Gastrocnemius medialis (tissue), 4 donors: ENCODE data around the gene SELENOO. TPM values are rescaled to one million over a fixed set of nuclear protein-coding genes. Genes with fewer than 3 reads are reported as not detected.

Experiments used
- ATAC-seq, 2 donors: fragments of 150-250 bp; one replicate each; pipeline ENCODE4 v1.9.1; 2016
- DNase-seq, 2 donors: peaks; one replicate each; pipeline ENCODE4 v3.0.0-alpha.2; 2019
- H3K27ac ChIP-seq, 4 donors: fragments of 200-600 bp; sonication (generic); 1 replicate in 1 of 4; 2 replicates in 3 of 4; pipeline ENCODE4 v1.5.1; 2016 to 2018; ENCODE audit warnings: mild to moderate bottlenecking in 2 of 4, moderate library complexity in 1 of 4
- H3K27me3 ChIP-seq, 3 donors: fragments of 200-600 bp; sonication (generic) in 2 of 3; 1 replicate in 1 of 3; 2 replicates in 2 of 3; pipeline versions ENCODE4 v1.5.1 to v1.6.0; 2016 to 2019; ENCODE audit warnings: mild to moderate bottlenecking in 1 of 3, moderate library complexity in 1 of 3
- H3K36me3 ChIP-seq, 2 donors: fragments of 200-600 bp; sonication (generic) in 1 of 2; one replicate each; pipeline ENCODE4 v1.5.1; 2017 to 2018
- H3K4me1 ChIP-seq, 2 donors: fragments of 200-600 bp; sonication (generic) in 1 of 2; one replicate each; pipeline ENCODE4 v1.5.1; 2016 to 2017; ENCODE audit warnings: mild to moderate bottlenecking in 2 of 2
- H3K4me3 ChIP-seq, 4 donors: fragments of 200-600 bp; sonication (generic) in 3 of 4; 1 replicate in 1 of 4; 2 replicates in 3 of 4; pipeline ENCODE4 v1.5.1; 2016 to 2019; ENCODE audit warnings: mild to moderate bottlenecking in 2 of 4
- H3K9me3 ChIP-seq, 3 donors: fragments of 200-600 bp; sonication (generic) in 2 of 3; 1 replicate in 1 of 3; 2 replicates in 2 of 3; pipeline ENCODE4 v1.5.1; 2016 to 2019
- CTCF ChIP-seq, 5 experiments: fragments of 450-650 bp in 3 of 5; fragments of 200-600 bp in 2 of 5; sonication (generic) in 2 of 5; IDR thresholded peaks in 4 of 5; conservative IDR thresholded peaks in 1 of 5; 1 replicate in 4 of 5; 2 replicates in 1 of 5; pipeline ENCODE4 v1.5.1; 2016 to 2019; ENCODE audit warnings: antibody characterized with exemption in 5 of 5, mild to moderate bottlenecking in 3 of 5, moderate library complexity in 3 of 5
- POLR2A ChIP-seq, 2 donors: fragments of 450-650 bp; IDR thresholded peaks; one replicate each; pipeline ENCODE4 v1.6.1; 2017; ENCODE audit warnings: antibody characterized with exemption in 2 of 2, mild to moderate bottlenecking in 2 of 2, moderate library complexity in 2 of 2
- in situ Hi-C, 4 donors: fragments of 200-750 bp; cut with MboI; loops; one replicate each; pipeline versions ENCODE4 v1.15.0 to v1.8.0; 2017; ENCODE audit warnings: low sequenced_read_pairs in 4 of 4
- intact Hi-C: fragments of 100-400 bp; cut with DNase I; formaldehyde crosslinking; loops from one replicate; pipeline ENCODE4 v1.15.1; 2023; ENCODE audit warnings: low total_unique reads
- total RNA-seq, 4 donors: library from RNA; depleted of rRNA; stranded (reverse); fragments of >200 nt; gene quantifications; one replicate each; pipeline versions ENCODE4 v1.1.0 to v1.2.3, GENCODE V29; 2016

SELENOO gene
- total RNA-seq, 4 donors from 2014 or later, result 26.4 to 54.9 (median 34.0) TPM

- Histone ChIP-seq H3K27ac (peak overlapping the region; percentile 62 to 97 (median 75)), H3K27me3 (no peaks in the 10 kb centered on the region), H3K36me3 (peaks cover 0 to 15% of the 10 kb centered on the region in 2 donors), H3K9me3 (no peaks in the 10 kb centered on the region), H3K4me1 (peaks cover 22 to 36% of the 10 kb centered on the region in 2 donors), H3K4me3 (peak overlapping the region in 3 of 4 donors; percentile 59 to 66 (median 59))
- in situ Hi-C loops (loop anchor here in 2 of 4 donors (10.0 kb wide), 2 partner anchors 75 to 85 kb away; partner anchors contain the start of gene DENND6B (in 1 of the 2)), intact Hi-C loops (loop anchor here (5.0 kb wide), 1 partner anchor 38 kb away; no protein-coding TSS in a partner anchor)
- DNase-seq, result peak in 1 of 2 donors; percentile 54
- TF ChIP-seq POLR2A (IDR thresholded peaks at IDR 0.05) (no peak), CTCF (IDR thresholded peaks at IDR 0.05 in 4 of 5, conservative IDR thresholded peaks at IDR 0.05 in 1 of 5) (no peak)
- no peak for ATAC-seq
These were observed 49.4 kb downstream of the SELENOO start for GRCh38 chr22:50250249-50250554.

GRCh38 chr22:50250555-50251476, 50.0 kb downstream of the SELENOO start, which contains the start of gene HDAC10:
Gene HDAC10, minus strand, starts transcription at chr22:50251265. Its CDS starts 233 bp downstream, at chr22:50251032.
- Histone ChIP-seq H3K4me1 (peaks cover 18 to 30% of the 10 kb centered on the region in 2 donors), H3K36me3 (peaks cover 0 to 17% of the 10 kb centered on the region in 2 donors), H3K27ac (peak within 1 kb of the TSS; percentile 62 to 97 (median 75)), H3K27me3 (no peaks in the 10 kb centered on the region), H3K9me3 (no peaks in the 10 kb centered on the region), H3K4me3 (peak within 1 kb of the TSS; percentile 59 to 68 (median 62))
- TF ChIP-seq POLR2A (IDR thresholded peaks at IDR 0.05) (no peak), CTCF (IDR thresholded peaks at IDR 0.05 in 4 of 5, conservative IDR thresholded peaks at IDR 0.05 in 1 of 5) (no peak)
- intact Hi-C loops (loop anchor here (5.0 kb wide), 1 partner anchor 39 kb away; no protein-coding TSS in a partner anchor), in situ Hi-C loops (loop anchor here in 2 of 4 donors (10.0 kb wide), 2 partner anchors 74 to 84 kb away; partner anchors contain the start of gene DENND6B (in 1 of the 2))
- ATAC-seq (peak; percentile 11 to 30), DNase-seq (peak in 1 of 2 donors; percentile 43)

GRCh38 chr22:50251477-50252081, 50.8 kb downstream of the SELENOO start:
- Histone ChIP-seq H3K27ac (peak overlapping the region; percentile 62 to 97 (median 75)), H3K4me1 (peaks cover 19 to 32% of the 10 kb centered on the region in 2 donors), H3K36me3 (peaks cover 0 to 12% of the 10 kb centered on the region in 2 donors), H3K4me3 (peak overlapping the region; percentile 59 to 68 (median 62)), H3K27me3 (no peaks in the 10 kb centered on the region), H3K9me3 (no peaks in the 10 kb centered on the region)
- TF ChIP-seq POLR2A (IDR thresholded peaks at IDR 0.05) (no peak), CTCF (IDR thresholded peaks at IDR 0.05 in 4 of 5, conservative IDR thresholded peaks at IDR 0.05 in 1 of 5) (no peak)
- intact Hi-C loops (loop anchor here (1.0 to 5.0 kb wide), 2 partner anchors 17 to 39 kb away; no protein-coding TSS in a partner anchor), in situ Hi-C loops (loop anchor here in 2 of 4 donors (10.0 kb wide), 2 partner anchors 73 to 83 kb away; partner anchors contain the start of gene DENND6B (in 1 of the 2))
- DNase-seq (no peak), ATAC-seq (no peak)
